ENCODE results near the gene QSOX1.
A peak's percentile ranks its signal among the peaks of the same experiment; 100 is the strongest.

Gene QSOX1

DNA sequence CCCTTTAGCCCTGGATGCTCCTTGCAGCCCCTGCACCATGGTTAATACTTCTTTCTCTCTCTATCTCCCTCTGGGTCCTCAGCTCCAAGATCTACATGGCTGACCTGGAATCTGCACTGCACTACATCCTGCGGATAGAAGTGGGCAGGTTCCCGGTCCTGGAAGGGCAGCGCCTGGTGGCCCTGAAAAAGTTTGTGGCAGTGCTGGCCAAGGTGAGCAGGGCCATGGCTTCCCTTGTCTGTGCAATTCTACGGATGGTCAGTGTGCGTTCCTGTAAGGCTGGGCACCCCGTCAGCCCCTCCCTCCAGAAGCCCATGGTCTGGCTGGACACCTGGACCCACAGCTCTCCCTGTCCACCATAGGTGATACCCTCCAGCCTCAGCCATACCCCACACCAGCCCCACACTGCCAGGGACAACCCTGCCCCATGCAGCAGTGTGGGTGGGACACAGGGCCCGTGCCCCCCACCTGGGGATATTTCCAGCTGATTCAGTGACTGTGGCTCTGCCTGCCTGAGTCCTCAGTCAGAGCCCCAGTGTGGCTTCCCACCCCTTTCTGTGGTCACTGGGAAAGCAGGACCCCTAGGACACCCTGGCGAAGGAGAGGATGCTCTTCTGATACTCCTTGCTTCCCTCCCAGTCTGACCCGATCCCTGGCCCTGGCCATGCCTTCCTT, 31.4 kb downstream of the QSOX1 start:
- DNase-seq (ENCODE audit: low spot score): no peak
- in situ Hi-C loops (cut with MboI; ENCODE audit: low sequenced_read_pairs, unreplicated experiment): no loop called here
- TF ChIP-seq, protein P1, sequence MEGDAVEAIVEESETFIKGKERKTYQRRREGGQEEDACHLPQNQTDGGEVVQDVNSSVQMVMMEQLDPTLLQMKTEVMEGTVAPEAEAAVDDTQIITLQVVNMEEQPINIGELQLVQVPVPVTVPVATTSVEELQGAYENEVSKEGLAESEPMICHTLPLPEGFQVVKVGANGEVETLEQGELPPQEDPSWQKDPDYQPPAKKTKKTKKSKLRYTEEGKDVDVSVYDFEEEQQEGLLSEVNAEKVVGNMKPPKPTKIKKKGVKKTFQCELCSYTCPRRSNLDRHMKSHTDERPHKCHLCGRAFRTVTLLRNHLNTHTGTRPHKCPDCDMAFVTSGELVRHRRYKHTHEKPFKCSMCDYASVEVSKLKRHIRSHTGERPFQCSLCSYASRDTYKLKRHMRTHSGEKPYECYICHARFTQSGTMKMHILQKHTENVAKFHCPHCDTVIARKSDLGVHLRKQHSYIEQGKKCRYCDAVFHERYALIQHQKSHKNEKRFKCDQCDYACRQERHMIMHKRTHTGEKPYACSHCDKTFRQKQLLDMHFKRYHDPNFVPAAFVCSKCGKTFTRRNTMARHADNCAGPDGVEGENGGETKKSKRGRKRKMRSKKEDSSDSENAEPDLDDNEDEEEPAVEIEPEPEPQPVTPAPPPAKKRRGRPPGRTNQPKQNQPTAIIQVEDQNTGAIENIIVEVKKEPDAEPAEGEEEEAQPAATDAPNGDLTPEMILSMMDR (IDR thresholded peaks at IDR 0.05; ENCODE audit: borderline replicate concordance, control extremely low read depth, extremely low read depth, insufficient read depth, missing control alignments): no peak

DNA sequence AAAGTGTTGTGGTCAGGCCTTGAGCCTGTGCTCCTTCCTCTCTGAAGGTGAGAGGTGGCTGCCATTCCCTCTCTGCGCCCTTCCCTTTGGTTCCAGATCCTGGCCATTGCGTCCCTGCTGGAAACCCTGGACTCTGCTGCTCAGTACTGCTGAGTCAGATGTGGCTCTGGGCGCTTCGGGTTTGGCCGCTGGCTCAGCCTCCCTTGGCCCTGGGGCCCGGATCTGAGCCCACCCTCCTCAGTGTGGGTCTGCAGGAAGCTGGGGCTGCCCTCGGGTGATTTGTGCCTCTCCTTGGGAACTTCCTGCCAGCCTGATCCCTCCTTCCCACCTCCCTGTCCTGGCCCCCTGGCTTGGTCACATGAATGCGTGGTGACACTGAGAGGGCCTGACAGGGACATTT, 32.2 kb downstream of the QSOX1 start:
- TF ChIP-seq, protein P1 (IDR thresholded peaks at IDR 0.05; ENCODE audit: borderline replicate concordance, control extremely low read depth, extremely low read depth, insufficient read depth, missing control alignments): no peak
- in situ Hi-C loops (cut with MboI; ENCODE audit: low sequenced_read_pairs, unreplicated experiment): no loop called here
- no peak for DNase-seq (ENCODE audit: low spot score)

- TF ChIP-seq, protein P1 (IDR thresholded peaks at IDR 0.05; ENCODE audit: borderline replicate concordance, control extremely low read depth, extremely low read depth, insufficient read depth, missing control alignments): no peak
- no peak for DNase-seq (ENCODE audit: low spot score)
- in situ Hi-C loops (cut with MboI; ENCODE audit: low sequenced_read_pairs, unreplicated experiment): no loop called here
Measured at GRCh38 chr1:180187626-180188025, 33.0 kb downstream of the QSOX1 start.

DNA sequence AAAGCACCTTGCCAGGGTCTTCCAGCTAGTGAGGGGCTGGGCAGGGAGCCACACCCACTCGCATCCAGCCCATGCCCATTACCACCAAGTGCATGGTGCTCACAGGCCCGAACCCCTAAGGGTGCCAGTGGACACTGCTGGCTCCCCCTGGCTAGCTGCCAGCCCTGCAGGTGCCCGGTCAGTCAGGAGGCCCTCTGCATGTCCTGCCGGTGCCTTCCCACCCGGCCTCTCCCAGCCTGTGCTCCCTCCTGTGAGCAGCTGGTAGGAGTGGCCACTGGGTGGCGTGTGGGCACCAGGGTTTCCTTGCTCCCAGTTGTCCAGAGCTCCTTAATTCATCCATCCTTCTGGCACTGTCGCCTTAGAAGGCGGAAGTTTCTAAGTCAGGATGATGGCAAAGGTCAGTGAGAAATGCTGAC, 33.4 kb downstream of the QSOX1 start:
- in situ Hi-C loops (cut with MboI; ENCODE audit: low sequenced_read_pairs, unreplicated experiment): no loop called here
- peak; percentile 71 for DNase-seq (ENCODE audit: low spot score)
- TF ChIP-seq, protein P1 (IDR thresholded peaks at IDR 0.05; ENCODE audit: borderline replicate concordance, control extremely low read depth, extremely low read depth, insufficient read depth, missing control alignments): peak; percentile 31

- DNase-seq (ENCODE audit: low spot score): no peak
- TF ChIP-seq, protein P1 (IDR thresholded peaks at IDR 0.05; ENCODE audit: borderline replicate concordance, control extremely low read depth, extremely low read depth, insufficient read depth, missing control alignments): no peak
- in situ Hi-C loops (cut with MboI; ENCODE audit: low sequenced_read_pairs, unreplicated experiment): no loop called here
Measured at GRCh38 chr1:180188684-180189175, 34.1 kb downstream of the QSOX1 start.

DNA sequence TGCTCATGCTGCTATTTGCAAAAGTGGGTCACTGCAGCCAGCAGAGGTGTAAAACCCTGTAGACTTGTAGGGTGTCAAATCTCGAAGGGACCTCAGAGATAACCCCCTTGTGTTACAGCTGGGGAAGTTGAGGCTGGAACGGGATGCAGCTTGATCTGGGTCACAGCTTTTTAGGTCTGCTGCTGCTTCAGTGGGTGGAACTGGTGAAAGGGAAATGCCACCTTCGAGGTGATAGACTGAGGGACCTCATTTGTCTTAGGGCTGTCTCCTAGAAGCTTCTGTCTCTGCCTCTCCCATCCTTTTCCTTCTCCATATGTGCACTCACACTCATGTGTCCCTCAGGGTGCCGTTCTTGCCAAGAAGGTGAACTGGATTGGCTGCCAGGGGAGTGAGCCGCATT, 35.4 kb downstream of the QSOX1 start:
- DNase-seq (ENCODE audit: low spot score): no peak
- TF ChIP-seq, protein P1 (IDR thresholded peaks at IDR 0.05; ENCODE audit: borderline replicate concordance, control extremely low read depth, extremely low read depth, insufficient read depth, missing control alignments): no peak
- in situ Hi-C loops (cut with MboI; ENCODE audit: low sequenced_read_pairs, unreplicated experiment): no loop called here
